SH-SY5Y (cell line): ENCODE data around the gene UNG.

ENCODE experiments used
- GATA2 ChIP-seq: IDR thresholded peaks from 2 replicates; pipeline ENCODE4 v1.6.1; 2011; ENCODE audit warnings: mild to moderate bottlenecking, low read depth, low read length
- GATA3 ChIP-seq: IDR thresholded peaks from 2 replicates; pipeline ENCODE4 v1.6.1; 2011; ENCODE audit warnings: low read depth, mild to moderate bottlenecking, low read length, moderate library complexity

DNA sequence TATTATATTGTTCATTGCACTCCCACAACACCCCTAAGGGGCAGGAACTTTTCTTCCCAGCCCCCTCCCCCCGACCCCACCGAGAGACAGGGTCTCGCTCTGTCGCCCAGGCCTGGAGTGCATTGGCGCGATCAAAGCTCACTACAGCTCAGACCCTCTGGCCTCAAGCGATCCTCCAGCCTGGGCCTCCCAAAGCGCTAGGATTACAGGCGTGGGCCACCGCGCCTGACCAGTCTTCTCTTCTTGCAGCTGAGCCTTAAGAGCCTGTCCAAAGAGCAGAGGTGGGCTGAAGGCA, 310 bp upstream of the UNG start:
- TF ChIP-seq GATA2: no peak
- TF ChIP-seq GATA3: no peak
